ENCODE data around the gene OSBPL9.
"Not testable (repeated sequence)": the region's sequence is repeated elsewhere in the genome, so short reads cannot be mapped to it uniquely, and the experiment has no call there.

Gene OSBPL9

GRCh38 chr1:51584021-51584420, 32.9 kb upstream of the OSBPL9 start:
- TF ChIP-seq CTCF (conservative IDR thresholded peaks at IDR 0.05; ENCODE audit: low read length): no peak
- no peak overlapping the region for H3K4me3 ChIP-seq (ENCODE audit: low read length)
- DNase-seq (ENCODE audit: low read depth): no peak

- no peak for TF ChIP-seq CTCF (conservative IDR thresholded peaks at IDR 0.05; ENCODE audit: low read length)
- DNase-seq (ENCODE audit: low read depth): no peak
- no peak overlapping the region for H3K4me3 ChIP-seq (ENCODE audit: low read length)
These were observed 24.2 kb upstream of the OSBPL9 start for GRCh38 chr1:51592711-51593110.

- no peak for DNase-seq (ENCODE audit: low read depth)
- TF ChIP-seq CTCF (conservative IDR thresholded peaks at IDR 0.05; ENCODE audit: low read length): no peak
- H3K4me3 ChIP-seq (ENCODE audit: low read length): no peak overlapping the region
These were observed 22.2 kb upstream of the OSBPL9 start for GRCh38 chr1:51594716-51595115.

- no peak for DNase-seq (ENCODE audit: low read depth)
- H3K4me3 ChIP-seq (ENCODE audit: low read length): no peak overlapping the region
- no peak for TF ChIP-seq CTCF (conservative IDR thresholded peaks at IDR 0.05; ENCODE audit: low read length)
These were observed 16.4 kb upstream of the OSBPL9 start for GRCh38 chr1:51600529-51600928.

GRCh38 chr1:51600965-51601364, 15.9 kb upstream of the OSBPL9 start:
- no peak for DNase-seq (ENCODE audit: low read depth)
- H3K4me3 ChIP-seq (ENCODE audit: low read length): no peak overlapping the region
- TF ChIP-seq CTCF (conservative IDR thresholded peaks at IDR 0.05; ENCODE audit: low read length): no peak

GRCh38 chr1:51605961-51606723, 10.8 kb upstream of the OSBPL9 start:
- TF ChIP-seq CTCF (conservative IDR thresholded peaks at IDR 0.05; ENCODE audit: low read length): no peak
- H3K4me3 ChIP-seq (ENCODE audit: low read length): no peak overlapping the region
- no peak for DNase-seq (ENCODE audit: low read depth)

- no peak for DNase-seq (ENCODE audit: low read depth)
- TF ChIP-seq CTCF (conservative IDR thresholded peaks at IDR 0.05; ENCODE audit: low read length): no peak
- H3K4me3 ChIP-seq (ENCODE audit: low read length): no peak overlapping the region
These were observed 9.2 kb upstream of the OSBPL9 start for GRCh38 chr1:51607681-51608095.

GRCh38 chr1:51610104-51610503, 6.8 kb upstream of the OSBPL9 start:
- not testable (repeated sequence) for DNase-seq (ENCODE audit: low read depth)

More at GRCh38 chr1:51610104-51610503, 6.8 kb upstream of the OSBPL9 start:
- H3K4me3 ChIP-seq (ENCODE audit: low read length): not testable (repeated sequence)

All from AG10803 (cell line).